ENCODE data around the gene ECM1.

GRCh38 chr1:150530491-150531159, 22.7 kb downstream of the ECM1 start:
- TF ChIP-seq CTCF (IDR thresholded peaks at IDR 0.05) (no peak), ZFX (IDR thresholded peaks at IDR 0.05; ENCODE audit: borderline replicate concordance) (no peak)

All from 22Rv1 (cell line).